SK-N-SH treated with all-trans-retinoic acid at 6 μM for 48 hours (cell line): Measurements from ENCODE around the gene MEI1.
"Not testable (repeated sequence)": the region's sequence is repeated elsewhere in the genome, so short reads cannot be mapped to it uniquely, and the experiment has no call there.

Experiments
- PPARA ChIP-seq: fragments of 250-450 bp; sonication (Bioruptor Pico); IDR thresholded peaks from 2 replicates; pipeline ENCODE4 v1.5.0; 2020; ENCODE audit warnings: mild to moderate bottlenecking, borderline replicate concordance
- TOX ChIP-seq: fragments of 250-450 bp; sonication (Bioruptor Pico); IDR thresholded peaks from 2 replicates; pipeline ENCODE4 v1.8.0; 2021; ENCODE audit warnings: mild to moderate bottlenecking, moderate library complexity, borderline replicate concordance

- not testable (repeated sequence) for TF ChIP-seq TOX; PPARA (CRISPR knock-in tag)
These were observed 35.7 kb upstream of the MEI1 start for GRCh38 chr22:41663594-41663993.
